ENCODE data around the gene CBFB. TPM values are rescaled to one million over a fixed set of nuclear protein-coding genes. Genes with fewer than 3 reads are reported as not detected.

CBFB gene
- total and polyA plus RNA-seq, 12 donors, result 13.0 to 41.2 (median 27.1) TPM

Small RNA genes lying within 50 kb of the gene (small RNA-seq; reads per million reads assigned to genes)
- 0 to 0.12 reads per million in 2 donors for gene RN7SL543P

Other genes with a start within 250 kb of the CBFB start
- gene TERB1, start 227.6 kb upstream of the CBFB start, total RNA-seq, result under 1 TPM in 1 of 9 donors, not detected in 8; 0.06 TPM
- gene TERB1, start 227.6 kb upstream of the CBFB start, polyA plus RNA-seq, result not detected
- gene NAE1, start 198.2 kb upstream of the CBFB start, total RNA-seq, result 10 to 100 TPM; 30.9 to 94.7 (median 51.2) TPM
- 10 to 100 TPM; 43.7 to 62.8 (median 49.6) TPM for gene NAE1, start 198.2 kb upstream of the CBFB start, polyA plus RNA-seq
- gene CA7, start 184.7 kb upstream of the CBFB start, total RNA-seq, result not detected
- not detected for gene CA7, start 184.7 kb upstream of the CBFB start, polyA plus RNA-seq
- 10 to 100 TPM in 8 of 9 donors, 1 to 10 TPM in 1; 3.6 to 27.8 (median 14.0) TPM for gene PDP2, start 148.6 kb upstream of the CBFB start, total RNA-seq
- 10 to 100 TPM in 1 of 3 donors, 1 to 10 TPM in 2; 1.3 to 12.1 (median 2.7) TPM for gene PDP2, start 148.6 kb upstream of the CBFB start, polyA plus RNA-seq
- gene CDH16, start 110.3 kb upstream of the CBFB start, total RNA-seq, result under 1 TPM in 1 of 9 donors, not detected in 8; 0.69 TPM
- gene CDH16, start 110.3 kb upstream of the CBFB start, polyA plus RNA-seq, result not detected
- 10 to 100 TPM in 5 of 9 donors, 1 to 10 TPM in 3, under 1 TPM in 1; 0.22 to 46.1 (median 10.5) TPM for gene RRAD, start 103.6 kb upstream of the CBFB start, total RNA-seq
- gene RRAD, start 103.6 kb upstream of the CBFB start, polyA plus RNA-seq, result 10 to 100 TPM in 2 of 3 donors, under 1 TPM in 1; 0.66 to 52.5 (median 15.6) TPM
- 100 to 1,000 TPM in 3 of 9 donors, 10 to 100 TPM in 6; 80.7 to 177 (median 94.7) TPM for gene CIAO2B, start 94.7 kb upstream of the CBFB start, total RNA-seq
- gene CIAO2B, start 94.7 kb upstream of the CBFB start, polyA plus RNA-seq, result 100 to 1,000 TPM; 137 to 258 (median 141) TPM
- gene CES2, start 93.6 kb upstream of the CBFB start, total RNA-seq, result 100 to 1,000 TPM in 1 of 9 donors, 10 to 100 TPM in 8; 25.6 to 133 (median 87.5) TPM
- gene CES2, start 93.6 kb upstream of the CBFB start, polyA plus RNA-seq, result 100 to 1,000 TPM in 1 of 3 donors, 10 to 100 TPM in 2; 28.8 to 119 (median 57.8) TPM
- gene CES3, start 67.9 kb upstream of the CBFB start, total RNA-seq, result 1 to 10 TPM in 5 of 9 donors, under 1 TPM in 3, not detected in 1; 0.23 to 1.7 (median 1.2) TPM
- under 1 TPM; 0.22 to 0.67 (median 0.48) TPM for gene CES3, start 67.9 kb upstream of the CBFB start, polyA plus RNA-seq
- 10 to 100 TPM in 7 of 9 donors, 1 to 10 TPM in 2; 4.4 to 31.0 (median 15.6) TPM for gene CES4A, start 40.6 kb upstream of the CBFB start, total RNA-seq
- gene CES4A, start 40.6 kb upstream of the CBFB start, polyA plus RNA-seq, result 100 to 1,000 TPM in 1 of 3 donors, 10 to 100 TPM in 1, 1 to 10 TPM in 1; 7.0 to 127 (median 80.3) TPM
- 10 to 100 TPM; 12.6 to 27.4 (median 14.5) TPM for gene PHAF1, start 80.8 kb downstream of the CBFB start, total RNA-seq
- 10 to 100 TPM in 2 of 3 donors, 1 to 10 TPM in 1; 9.0 to 13.7 (median 10.4) TPM for gene PHAF1, start 80.8 kb downstream of the CBFB start, polyA plus RNA-seq
- 10 to 100 TPM in 8 of 9 donors, 1 to 10 TPM in 1; 2.9 to 52.1 (median 28.6) TPM for gene B3GNT9, start 121.8 kb downstream of the CBFB start, total RNA-seq
- 10 to 100 TPM in 2 of 3 donors, 1 to 10 TPM in 1; 6.4 to 15.0 (median 11.9) TPM for gene B3GNT9, start 121.8 kb downstream of the CBFB start, polyA plus RNA-seq
- 10 to 100 TPM; 14.4 to 62.7 (median 33.8) TPM for gene TRADD, start 130.8 kb downstream of the CBFB start, total RNA-seq
- gene TRADD, start 130.8 kb downstream of the CBFB start, polyA plus RNA-seq, result 10 to 100 TPM in 2 of 3 donors, 1 to 10 TPM in 1; 4.1 to 30.5 (median 19.6) TPM
- gene FBXL8, start 130.8 kb downstream of the CBFB start, total RNA-seq, result 10 to 100 TPM in 7 of 9 donors, 1 to 10 TPM in 2; 3.6 to 58.3 (median 37.1) TPM
- gene FBXL8, start 130.8 kb downstream of the CBFB start, polyA plus RNA-seq, result 10 to 100 TPM in 2 of 3 donors, 1 to 10 TPM in 1; 1.4 to 63.0 (median 27.3) TPM
- 100 to 1,000 TPM in 2 of 9 donors, 10 to 100 TPM in 6, 1 to 10 TPM in 1; 7.2 to 163 (median 39.8) TPM for gene HSF4, start 135.6 kb downstream of the CBFB start, total RNA-seq
- 100 to 1,000 TPM in 2 of 3 donors, 1 to 10 TPM in 1; 5.9 to 700 (median 234) TPM for gene HSF4, start 135.6 kb downstream of the CBFB start, polyA plus RNA-seq
- 100 to 1,000 TPM in 5 of 9 donors, 10 to 100 TPM in 4; 36.4 to 162 (median 108) TPM for gene NOL3, start 141.4 kb downstream of the CBFB start, total RNA-seq
- gene NOL3, start 141.4 kb downstream of the CBFB start, polyA plus RNA-seq, result 100 to 1,000 TPM in 2 of 3 donors, 10 to 100 TPM in 1; 58.3 to 168 (median 150) TPM
- gene MATCAP1, start 154.8 kb downstream of the CBFB start, total RNA-seq, result 100 to 1,000 TPM in 1 of 9 donors, 10 to 100 TPM in 8; 16.5 to 107 (median 47.9) TPM
- gene MATCAP1, start 154.8 kb downstream of the CBFB start, polyA plus RNA-seq, result 100 to 1,000 TPM in 2 of 3 donors, 10 to 100 TPM in 1; 12.6 to 237 (median 112) TPM
- gene EXOC3L1, start 161.0 kb downstream of the CBFB start, total RNA-seq, result 10 to 100 TPM in 5 of 9 donors, 1 to 10 TPM in 4; 3.2 to 27.2 (median 11.1) TPM
- 10 to 100 TPM in 2 of 3 donors, under 1 TPM in 1; 0.71 to 26.7 (median 19.9) TPM for gene EXOC3L1, start 161.0 kb downstream of the CBFB start, polyA plus RNA-seq
- 100 to 1,000 TPM in 1 of 9 donors, 10 to 100 TPM in 8; 47.7 to 122 (median 60.9) TPM for gene E2F4, start 163.0 kb downstream of the CBFB start, total RNA-seq
- gene E2F4, start 163.0 kb downstream of the CBFB start, polyA plus RNA-seq, result 10 to 100 TPM; 44.4 to 81.0 (median 77.3) TPM
- gene ELMO3, start 170.0 kb downstream of the CBFB start, total RNA-seq, result 1 to 10 TPM in 7 of 9 donors, under 1 TPM in 2; 0.61 to 5.4 (median 1.6) TPM
- gene ELMO3, start 170.0 kb downstream of the CBFB start, polyA plus RNA-seq, result 1 to 10 TPM in 2 of 3 donors, under 1 TPM in 1; 0.18 to 7.0 (median 4.6) TPM
- 10 to 100 TPM; 52.1 to 95.1 (median 68.7) TPM for gene TMEM208, start 198.0 kb downstream of the CBFB start, total RNA-seq
- 100 to 1,000 TPM in 2 of 3 donors, 10 to 100 TPM in 1; 75.3 to 289 (median 209) TPM for gene TMEM208, start 198.0 kb downstream of the CBFB start, polyA plus RNA-seq
- 10 to 100 TPM; 17.3 to 86.3 (median 43.3) TPM for gene FHOD1, start 218.3 kb downstream of the CBFB start, total RNA-seq
- 100 to 1,000 TPM in 1 of 3 donors, 10 to 100 TPM in 2; 16.6 to 148 (median 96.4) TPM for gene FHOD1, start 218.3 kb downstream of the CBFB start, polyA plus RNA-seq
- 1 to 10 TPM in 3 of 9 donors, under 1 TPM in 5, not detected in 1; 0.09 to 2.1 (median 0.62) TPM for gene SLC9A5, start 219.8 kb downstream of the CBFB start, total RNA-seq
- gene SLC9A5, start 219.8 kb downstream of the CBFB start, polyA plus RNA-seq, result 1 to 10 TPM in 2 of 3 donors, under 1 TPM in 1; 0.20 to 2.8 (median 2.7) TPM

Measured in adrenal gland (tissue), 12 donors.